ENCODE measurements around the gene MDN1. TPM values are rescaled to one million over a fixed set of nuclear protein-coding genes. Genes with fewer than 3 reads are reported as not detected.

Gene MDN1
- total and polyA plus RNA-seq, 3 donors from 2014 or later: 39.1 to 89.0 (median 80.3) TPM

GRCh38 chr6:89682991-89683390 is 136.6 kb downstream of the MDN1 start:
- DNase-seq: no peak
- 88 to 93% methylated on average over 1 of the region's 1 CpG for WGBS, 2 donors
- intact Hi-C loops (cut with DNase I; ENCODE audit: low total_unique reads): no loop called here
- TF ChIP-seq POLR2A (IDR thresholded peaks at IDR 0.05): no peak
- no peak for TF ChIP-seq CTCF (IDR thresholded peaks at IDR 0.05)
- no peaks in the 10 kb centered on the region for H3K36me3 ChIP-seq (ENCODE audit: low read depth, missing control alignments)
- H3K9me3 ChIP-seq: no peaks in the 10 kb centered on the region
- H3K4me3 ChIP-seq: no peak overlapping the region
- no peaks in the 10 kb centered on the region for H3K27me3 ChIP-seq
- H3K27ac ChIP-seq: no peak overlapping the region
- no peaks in the 10 kb centered on the region for H3K4me1 ChIP-seq

GRCh38 chr6:89681983-89682564 is 137.5 kb downstream of the MDN1 start:
- Histone ChIP-seq H3K27me3 (no peaks in the 10 kb centered on the region), H3K9me3 (no peaks in the 10 kb centered on the region), H3K4me3 (no peak overlapping the region), H3K4me1 (no peaks in the 10 kb centered on the region), H3K27ac (no peak overlapping the region), H3K36me3 (ENCODE audit: low read depth, missing control alignments) (no peaks in the 10 kb centered on the region)
- no peak for TF ChIP-seq POLR2A (IDR thresholded peaks at IDR 0.05)
- WGBS, 2 donors: 93 to 98% methylated on average over 10 of the region's 10 CpGs
- intact Hi-C loops (cut with DNase I; ENCODE audit: low total_unique reads): no loop called here
- DNase-seq: no peak

- no peak overlapping the region for H3K27ac ChIP-seq
- no peak for DNase-seq
- no peaks in the 10 kb centered on the region for H3K27me3 ChIP-seq
- WGBS, 2 donors: 73 to 87% methylated on average over 7 of the region's 7 CpGs
- TF ChIP-seq POLR2A (IDR thresholded peaks at IDR 0.05) (no peak), CTCF (IDR thresholded peaks at IDR 0.05) (no peak)
- no peaks in the 10 kb centered on the region for H3K36me3 ChIP-seq (ENCODE audit: low read depth, missing control alignments)
- intact Hi-C loops (cut with DNase I; ENCODE audit: low total_unique reads): no loop called here
- no peaks in the 10 kb centered on the region for H3K9me3 ChIP-seq
- H3K4me3 ChIP-seq: no peak overlapping the region
- peaks cover 8% of the 10 kb centered on the region for H3K4me1 ChIP-seq
Observed at GRCh38 chr6:89680551-89680950, 139.0 kb downstream of the MDN1 start.

- TF ChIP-seq POLR2A (IDR thresholded peaks at IDR 0.05): no peak
- no peak for TF ChIP-seq CTCF (IDR thresholded peaks at IDR 0.05)
- intact Hi-C loops (cut with DNase I; ENCODE audit: low total_unique reads): no loop called here
- Histone ChIP-seq H3K27ac (no peak overlapping the region), H3K4me3 (no peak overlapping the region), H3K27me3 (no peaks in the 10 kb centered on the region), H3K9me3 (no peaks in the 10 kb centered on the region), H3K36me3 (ENCODE audit: low read depth, missing control alignments) (no peaks in the 10 kb centered on the region), H3K4me1 (peaks cover 8% of the 10 kb centered on the region)
- WGBS, 2 donors: 79 to 84% methylated on average over 2 of the region's 2 CpGs
- DNase-seq: no peak
Observed at GRCh38 chr6:89680150-89680549, 139.4 kb downstream of the MDN1 start.

GRCh38 chr6:89679215-89680120 is 140.1 kb downstream of the MDN1 start:
- intact Hi-C loops (cut with DNase I; ENCODE audit: low total_unique reads): no loop called here
- DNase-seq: no peak
- Histone ChIP-seq H3K9me3 (no peaks in the 10 kb centered on the region), H3K36me3 (ENCODE audit: low read depth, missing control alignments) (no peaks in the 10 kb centered on the region), H3K4me3 (no peak overlapping the region), H3K27me3 (no peaks in the 10 kb centered on the region), H3K4me1 (peaks cover 8% of the 10 kb centered on the region), H3K27ac (no peak overlapping the region)
- WGBS, 2 donors: 78 to 81% methylated on average over 5 to 6 of the region's 6 CpGs
- TF ChIP-seq POLR2A (IDR thresholded peaks at IDR 0.05): no peak
- no peak for TF ChIP-seq CTCF (IDR thresholded peaks at IDR 0.05)
